Trophoblast cell (in vitro differentiated cells and primary cell): ENCODE measurements around the gene PKP4.

Experiments
- DNase-seq, 2 donors: peaks; one replicate each; pipeline ENCODE4 v3.0.0-alpha.2; 2016
- H2AFZ ChIP-seq: 2 replicates; pipeline ENCODE4 v1.6.1; 2013; ENCODE audit warnings: low read length, moderate library complexity, mild to moderate bottlenecking; ENCODE audit not compliant: insufficient read depth, poor library complexity
- H2AK5ac ChIP-seq: 2 replicates; pipeline ENCODE4 v1.6.1; 2013; ENCODE audit warnings: mild to moderate bottlenecking, low read length
- H2BK120ac ChIP-seq: 2 replicates; pipeline ENCODE4 v1.6.1; 2013; ENCODE audit warnings: low read length, mild to moderate bottlenecking, moderate library complexity; ENCODE audit not compliant: insufficient read depth, poor library complexity
- H2BK12ac ChIP-seq: 2 replicates; pipeline ENCODE4 v1.6.1; 2013; ENCODE audit warnings: mild to moderate bottlenecking, low read length, moderate library complexity
- H2BK5ac ChIP-seq: 2 replicates; pipeline ENCODE4 v1.6.1; 2013; ENCODE audit warnings: low read length, low read depth, moderate library complexity, mild to moderate bottlenecking; ENCODE audit not compliant: poor library complexity
- H3K14ac ChIP-seq: 2 replicates; pipeline ENCODE4 v1.6.1; 2013; ENCODE audit warnings: mild to moderate bottlenecking, low read length
- H3K18ac ChIP-seq: 2 replicates; pipeline ENCODE4 v1.6.1; 2013; ENCODE audit warnings: mild to moderate bottlenecking, low read length
- H3K23ac ChIP-seq: 2 replicates; pipeline ENCODE4 v1.6.1; 2013; ENCODE audit warnings: low read length
- H3K27ac ChIP-seq: 2 replicates; pipeline ENCODE4 v1.5.1; 2013; ENCODE audit warnings: low read depth, mild to moderate bottlenecking, inconsistent platforms, low read length, moderate library complexity
- H3K27me3 ChIP-seq: 2 replicates; pipeline ENCODE4 v1.6.1; 2013; ENCODE audit warnings: inconsistent platforms, mild to moderate bottlenecking, low read length, moderate library complexity; ENCODE audit not compliant: insufficient read depth
- H3K36me3 ChIP-seq, 2 experiments: 1 replicate in 1 of 2; 2 replicates in 1 of 2; pipeline ENCODE4 v1.6.1; 2013; ENCODE audit warnings: low read length in 2 of 2, mild to moderate bottlenecking in 2 of 2, moderate library complexity in 1 of 2; ENCODE audit not compliant: insufficient read depth in 2 of 2, control insufficient read depth in 1 of 2
- H3K4ac ChIP-seq: 2 replicates; pipeline ENCODE4 v1.6.1; 2013; ENCODE audit warnings: low read depth, mild to moderate bottlenecking, low read length, moderate library complexity
- H3K4me1 ChIP-seq, 2 experiments: 1 replicate in 1 of 2; 2 replicates in 1 of 2; pipeline ENCODE4 v1.6.1; 2013; ENCODE audit warnings: low read length in 2 of 2, mild to moderate bottlenecking in 2 of 2, moderate library complexity in 1 of 2; ENCODE audit not compliant: insufficient read depth in 2 of 2, control insufficient read depth in 1 of 2
- H3K4me2 ChIP-seq: 2 replicates; pipeline ENCODE4 v1.6.1; 2013; ENCODE audit warnings: inconsistent platforms, mild to moderate bottlenecking, low read length, moderate library complexity
- H3K4me3 ChIP-seq: 2 replicates; pipeline ENCODE4 v1.5.1; 2013; ENCODE audit warnings: mild to moderate bottlenecking, low read depth, low read length, inconsistent platforms
- H3K79me1 ChIP-seq: one replicate; pipeline ENCODE4 v1.6.1; 2013; ENCODE audit warnings: low read length
- H3K79me2 ChIP-seq: 2 replicates; pipeline ENCODE4 v1.6.1; 2013; ENCODE audit warnings: low read length, mild to moderate bottlenecking; ENCODE audit not compliant: control insufficient read depth, insufficient read depth, poor library complexity
- H3K9ac ChIP-seq: 2 replicates; pipeline ENCODE4 v1.6.1; 2013; ENCODE audit warnings: mild to moderate bottlenecking, low read length
- H3K9me3 ChIP-seq: 2 replicates; pipeline ENCODE4 v1.6.1; 2013; ENCODE audit warnings: low read depth, mild to moderate bottlenecking, control low read depth, inconsistent platforms, low read length; ENCODE audit not compliant: insufficient read depth
- H4K12ac ChIP-seq: 2 replicates; pipeline ENCODE4 v1.6.1; 2013; ENCODE audit warnings: low read depth, mild to moderate bottlenecking, low read length, moderate library complexity
- H4K8ac ChIP-seq: 2 replicates; pipeline ENCODE4 v1.6.1; 2013; ENCODE audit warnings: low read depth, mild to moderate bottlenecking, low read length, moderate library complexity
- H4K91ac ChIP-seq: one replicate; pipeline ENCODE4 v1.6.1; 2013; ENCODE audit warnings: low read depth, mild to moderate bottlenecking, low read length, moderate library complexity
- WGBS: extraction: QIAGEN DNeasy Blood & Tissue Kit; methylation state at CpG from one replicate; pipeline ENCODE4 v1.1.7; 2013; ENCODE audit warnings: missing lambda C conversion rate; ENCODE audit not compliant: insufficient read length, insufficient coverage; ENCODE audit errors: extremely low coverage; 5-methylcytosine and 5-hydroxymethylcytosine counted together

Gene PKP4

GRCh38 chr2:158690823-158691222 lies 234.1 kb downstream of the PKP4 start:
- H3K18ac ChIP-seq = no peak overlapping the region
- H3K4me3 ChIP-seq = no peak overlapping the region
- H2BK12ac ChIP-seq = no peak overlapping the region
- no peak overlapping the region for H2BK5ac ChIP-seq
- no peak for DNase-seq
- H3K23ac ChIP-seq = no peak overlapping the region
- H3K9me3 ChIP-seq = no peaks in the 10 kb centered on the region
- no peaks in the 10 kb centered on the region for H3K36me3 ChIP-seq
- no peak overlapping the region for H3K14ac ChIP-seq
- no peak overlapping the region for H2AFZ ChIP-seq
- H3K4me1 ChIP-seq = no peaks in the 10 kb centered on the region
- H3K27me3 ChIP-seq = no peaks in the 10 kb centered on the region
- no peaks in the 10 kb centered on the region for H3K79me1 ChIP-seq
- no peak overlapping the region for H4K8ac ChIP-seq
- no peak overlapping the region for H3K4me2 ChIP-seq
- no peaks in the 10 kb centered on the region for H3K79me2 ChIP-seq
- H3K9ac ChIP-seq = no peak overlapping the region
- H3K4ac ChIP-seq = no peak overlapping the region
- H4K12ac ChIP-seq = no peak overlapping the region
- no peak overlapping the region for H4K91ac ChIP-seq
- H2BK120ac ChIP-seq = no peak overlapping the region
- H3K27ac ChIP-seq = no peak overlapping the region
- WGBS = no CpG with 5 or more reads among the region's 2 CpGs
- no peak overlapping the region for H2AK5ac ChIP-seq

- no peak overlapping the region for H2BK5ac ChIP-seq
- H3K4me2 ChIP-seq = no peak overlapping the region
- no peak overlapping the region for H2AK5ac ChIP-seq
- no peak overlapping the region for H4K12ac ChIP-seq
- H3K36me3 ChIP-seq = no peaks in the 10 kb centered on the region
- H3K4me3 ChIP-seq = no peak overlapping the region
- no peak overlapping the region for H3K18ac ChIP-seq
- no CpG with 5 or more reads among the region's 4 CpGs for WGBS
- no peak overlapping the region for H2AFZ ChIP-seq
- no peak overlapping the region for H3K27ac ChIP-seq
- no peak for DNase-seq
- H3K9ac ChIP-seq = no peak overlapping the region
- no peak overlapping the region for H4K8ac ChIP-seq
- no peaks in the 10 kb centered on the region for H3K79me2 ChIP-seq
- no peak overlapping the region for H2BK120ac ChIP-seq
- H3K4me1 ChIP-seq = no peaks in the 10 kb centered on the region
- H4K91ac ChIP-seq = no peak overlapping the region
- H2BK12ac ChIP-seq = no peak overlapping the region
- no peak overlapping the region for H3K4ac ChIP-seq
- H3K14ac ChIP-seq = no peak overlapping the region
- H3K9me3 ChIP-seq = no peaks in the 10 kb centered on the region
- H3K27me3 ChIP-seq = no peaks in the 10 kb centered on the region
- H3K23ac ChIP-seq = no peak overlapping the region
- H3K79me1 ChIP-seq = no peaks in the 10 kb centered on the region
Measured at GRCh38 chr2:158691619-158692018, 234.9 kb downstream of the PKP4 start.

- H4K8ac ChIP-seq = no peak overlapping the region
- WGBS = no CpG with 5 or more reads among the region's 3 CpGs
- no peak overlapping the region for H2BK12ac ChIP-seq
Measured at GRCh38 chr2:158692372-158693103, 235.8 kb downstream of the PKP4 start.

GRCh38 chr2:158693476-158693875 lies 236.7 kb downstream of the PKP4 start:
- Histone ChIP-seq H3K79me2 (no peaks in the 10 kb centered on the region), H3K23ac (peak overlapping the region; percentile 73), H3K9ac (no peak overlapping the region), H4K8ac (no peak overlapping the region), H3K4me2 (no peak overlapping the region), H3K79me1 (no peaks in the 10 kb centered on the region), H3K36me3 (no peaks in the 10 kb centered on the region), H3K27ac (no peak overlapping the region), H4K12ac (no peak overlapping the region), H2BK12ac (no peak overlapping the region), H3K4ac (no peak overlapping the region), H3K14ac (no peak overlapping the region), H3K27me3 (no peaks in the 10 kb centered on the region), H2BK5ac (no peak overlapping the region), H3K18ac (no peak overlapping the region), H3K4me1 (no peaks in the 10 kb centered on the region), H2AK5ac (no peak overlapping the region), H4K91ac (no peak overlapping the region), H3K4me3 (no peak overlapping the region), H2BK120ac (no peak overlapping the region), H3K9me3 (no peaks in the 10 kb centered on the region), H2AFZ (no peak overlapping the region)
- no peak for DNase-seq

More at GRCh38 chr2:158692372-158693103, 235.8 kb downstream of the PKP4 start:
- Histone ChIP-seq H4K12ac (no peak overlapping the region), H3K4me2 (no peak overlapping the region), H3K79me1 (no peaks in the 10 kb centered on the region), H3K9me3 (no peaks in the 10 kb centered on the region), H3K23ac (no peak overlapping the region), H3K4me3 (no peak overlapping the region), H2BK5ac (no peak overlapping the region), H3K36me3 (no peaks in the 10 kb centered on the region), H3K18ac (no peak overlapping the region), H3K4ac (no peak overlapping the region), H3K27me3 (no peaks in the 10 kb centered on the region), H2BK120ac (no peak overlapping the region), H3K79me2 (no peaks in the 10 kb centered on the region), H2AK5ac (no peak overlapping the region), H3K14ac (no peak overlapping the region), H2AFZ (no peak overlapping the region), H4K91ac (no peak overlapping the region), H3K27ac (no peak overlapping the region), H3K4me1 (no peaks in the 10 kb centered on the region), H3K9ac (no peak overlapping the region)
- peak in 1 of 2 donors; percentile 2 for DNase-seq
